Right lobe of liver (tissue), 4 donors: Measurements from ENCODE around the gene PCDHGA2.

ENCODE experiments used
- CTCF ChIP-seq, 4 donors: fragments of 200-600 bp in 3 of 4; fragments of 450-650 bp in 1 of 4; IDR thresholded peaks; one replicate each; pipeline versions ENCODE4 v1.5.1 to v1.8.0; 2016 to 2022; ENCODE audit warnings: antibody characterized with exemption in 4 of 4, mild to moderate bottlenecking in 2 of 4
- POLR2A ChIP-seq: fragments of 450-650 bp; IDR thresholded peaks from one replicate; pipeline ENCODE4 v1.6.1; 2017; ENCODE audit warnings: antibody characterized with exemption, mild to moderate bottlenecking
- donor health status: DM: no; HTN: no; CAD: no.
- donor health status: DM: no; HTN: no; CAD: no.
- donor health status: DM: no; HTN: yes; CAD: no.

DNA sequence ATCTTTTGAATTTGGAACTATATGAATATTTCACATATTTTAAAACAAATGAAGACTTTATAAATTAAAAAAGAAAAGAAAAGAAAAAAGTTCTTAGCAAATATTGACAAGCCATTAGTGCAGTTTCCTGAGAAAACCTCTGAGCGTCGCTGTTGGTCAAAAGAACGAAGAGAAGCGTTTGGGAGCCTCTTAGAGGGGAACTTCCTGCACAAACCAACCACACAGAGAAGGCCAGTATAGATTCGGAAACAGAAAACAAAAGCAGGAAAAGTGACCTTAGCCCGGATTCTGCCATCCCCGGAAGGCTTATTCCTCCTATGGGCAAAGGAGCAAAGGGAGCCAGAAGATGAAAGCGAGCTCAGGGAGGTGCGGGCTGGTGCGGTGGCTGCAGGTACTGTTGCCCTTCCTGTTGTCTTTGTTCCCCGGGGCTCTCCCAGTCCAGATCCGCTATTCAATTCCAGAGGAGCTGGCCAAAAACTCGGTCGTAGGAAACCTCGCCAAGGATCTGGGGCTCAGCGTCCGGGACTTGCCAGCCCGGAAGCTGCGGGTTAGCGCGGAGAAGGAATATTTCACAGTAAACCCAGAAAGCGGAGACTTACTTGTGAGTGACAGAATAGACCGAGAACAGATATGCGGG is 21.3 kb downstream of the PCDHGA2 start, which contains the start of gene PCDHGB2:
- TF ChIP-seq POLR2A (no peak), CTCF (IDR thresholded peaks at IDR 0.05) (peak in 2 of 4 donors; percentile 6 to 29)
